DND-41 (cell line): Measurements from ENCODE around the gene PPP1R14D.

Source experiments
- ATAC-seq: fragments of 200-7000 bp; cut with Tn5 transposase; 3 replicates; pipeline ENCODE4 v1.9.1; 2021; ENCODE audit warnings: low read depth; ENCODE audit not compliant: insufficient read depth
- DNase-seq: peaks from one replicate; pipeline ENCODE4 v3.0.0-alpha.2; 2020
- H2AFZ ChIP-seq: 2 replicates; pipeline ENCODE4 v1.6.0; 2012; ENCODE audit warnings: low read depth, low read length
- H3K27ac ChIP-seq: 2 replicates; pipeline ENCODE4 v1.5.1; 2012; ENCODE audit warnings: low read length, inconsistent platforms
- H3K27me3 ChIP-seq: fragments of 200-600 bp; sonication (generic); 2 replicates; pipeline ENCODE4 v1.6.0; 2012; ENCODE audit warnings: low read length, mild to moderate bottlenecking, inconsistent platforms; ENCODE audit not compliant: insufficient read depth, poor library complexity
- H3K36me3 ChIP-seq: 2 replicates; pipeline ENCODE4 v1.5.1; 2012; ENCODE audit warnings: low read length, inconsistent platforms; ENCODE audit not compliant: insufficient read depth
- H3K4me1 ChIP-seq: 2 replicates; pipeline ENCODE4 v1.5.1; 2012; ENCODE audit warnings: mild to moderate bottlenecking, low read length; ENCODE audit not compliant: insufficient read depth
- H3K4me2 ChIP-seq: 2 replicates; pipeline ENCODE4 v1.6.0; 2012; ENCODE audit warnings: mild to moderate bottlenecking, moderate library complexity, low read length, inconsistent platforms; ENCODE audit not compliant: insufficient read depth
- H3K4me3 ChIP-seq, 2 experiments: fragments of 200-600 bp in 1 of 2; shearing (Covaris generic) in 1 of 2; 2 replicates each; pipeline ENCODE4 v1.5.1; 2012 to 2016; ENCODE audit warnings: inconsistent platforms in 2 of 2, low read length in 2 of 2, mild to moderate bottlenecking in 2 of 2, low read depth in 1 of 2, moderate library complexity in 1 of 2
- H3K79me2 ChIP-seq: 2 replicates; pipeline ENCODE4 v1.6.0; 2012; ENCODE audit warnings: low read length, inconsistent platforms; ENCODE audit not compliant: insufficient read depth
- H3K9ac ChIP-seq: 2 replicates; pipeline ENCODE4 v1.6.0; 2012; ENCODE audit warnings: low read depth, mild to moderate bottlenecking, inconsistent platforms, low read length, moderate library complexity
- H3K9me3 ChIP-seq: 2 replicates; pipeline ENCODE4 v1.5.1; 2012; ENCODE audit warnings: low read length, moderate library complexity, mild to moderate bottlenecking, inconsistent platforms; ENCODE audit not compliant: insufficient read depth, severe bottlenecking
- H4K20me1 ChIP-seq: 2 replicates; pipeline ENCODE4 v1.6.0; 2012; ENCODE audit warnings: low read length; ENCODE audit not compliant: insufficient read depth
- EZH2 ChIP-seq: IDR thresholded peaks from 3 replicates; pipeline ENCODE4 v1.6.1; 2012; ENCODE audit warnings: borderline replicate concordance, low read depth, mild to moderate bottlenecking, moderate library complexity, low read length, inconsistent platforms; ENCODE audit not compliant: severe bottlenecking
- TF ChIP-seq, protein P1 (sequence below): IDR thresholded peaks from 2 replicates; pipeline ENCODE4 v1.5.1; 2012; ENCODE audit warnings: borderline replicate concordance, low read length, moderate library complexity, mild to moderate bottlenecking; ENCODE audit not compliant: poor library complexity, severe bottlenecking; ENCODE audit errors: extremely low read depth

PPP1R14D gene, protein sequence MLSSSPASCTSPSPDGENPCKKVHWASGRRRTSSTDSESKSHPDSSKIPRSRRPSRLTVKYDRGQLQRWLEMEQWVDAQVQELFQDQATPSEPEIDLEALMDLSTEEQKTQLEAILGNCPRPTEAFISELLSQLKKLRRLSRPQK

DNA sequence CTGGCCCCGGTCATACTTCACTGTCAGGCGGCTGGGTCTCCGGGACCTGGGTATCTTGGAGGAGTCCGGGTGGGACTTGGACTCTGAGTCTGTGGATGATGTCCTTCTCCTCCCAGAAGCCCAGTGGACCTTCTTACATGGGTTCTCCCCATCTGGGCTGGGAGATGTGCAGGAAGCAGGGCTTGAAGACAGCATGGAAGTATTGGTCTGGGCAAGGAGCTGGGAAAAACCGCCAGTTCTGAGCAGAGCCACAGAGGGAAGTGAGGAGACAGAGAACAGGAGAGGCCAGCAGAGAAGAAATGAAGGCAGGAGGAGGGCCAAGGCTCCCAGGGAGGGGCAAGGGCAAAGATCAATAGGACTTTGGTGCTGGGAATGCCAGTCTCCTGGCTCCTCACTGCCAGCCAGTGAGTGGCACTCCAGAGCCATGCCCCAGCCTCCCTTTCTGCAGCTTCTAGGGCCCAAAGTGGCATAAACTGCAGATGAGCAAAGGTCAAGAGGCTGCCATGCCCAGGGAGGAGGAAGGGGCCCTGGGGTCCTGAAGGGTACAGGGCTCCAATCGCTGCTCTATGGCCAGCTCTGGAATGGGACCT lies at the start of gene PPP1R14D:
Gene PPP1R14D, minus strand, starts transcription at position 262 of the 590 bp plus-strand sequence. Its CDS starts 67 bp downstream, at position 195.
- Histone ChIP-seq H3K4me2 (no peak within 1 kb of the TSS), H3K4me3 (no peak within 1 kb of the TSS), H4K20me1 (no peaks in the 10 kb centered on the region), H3K27ac (no peak within 1 kb of the TSS), H3K9ac (no peak within 1 kb of the TSS), H2AFZ (no peak within 1 kb of the TSS), H3K79me2 (no peaks in the 10 kb centered on the region), H3K9me3 (no peaks in the 10 kb centered on the region), H3K27me3 (no peaks in the 10 kb centered on the region), H3K4me1 (no peaks in the 10 kb centered on the region), H3K36me3 (no peaks in the 10 kb centered on the region)
- DNase-seq: no peak
- no peak for ATAC-seq
- TF ChIP-seq, protein P1, sequence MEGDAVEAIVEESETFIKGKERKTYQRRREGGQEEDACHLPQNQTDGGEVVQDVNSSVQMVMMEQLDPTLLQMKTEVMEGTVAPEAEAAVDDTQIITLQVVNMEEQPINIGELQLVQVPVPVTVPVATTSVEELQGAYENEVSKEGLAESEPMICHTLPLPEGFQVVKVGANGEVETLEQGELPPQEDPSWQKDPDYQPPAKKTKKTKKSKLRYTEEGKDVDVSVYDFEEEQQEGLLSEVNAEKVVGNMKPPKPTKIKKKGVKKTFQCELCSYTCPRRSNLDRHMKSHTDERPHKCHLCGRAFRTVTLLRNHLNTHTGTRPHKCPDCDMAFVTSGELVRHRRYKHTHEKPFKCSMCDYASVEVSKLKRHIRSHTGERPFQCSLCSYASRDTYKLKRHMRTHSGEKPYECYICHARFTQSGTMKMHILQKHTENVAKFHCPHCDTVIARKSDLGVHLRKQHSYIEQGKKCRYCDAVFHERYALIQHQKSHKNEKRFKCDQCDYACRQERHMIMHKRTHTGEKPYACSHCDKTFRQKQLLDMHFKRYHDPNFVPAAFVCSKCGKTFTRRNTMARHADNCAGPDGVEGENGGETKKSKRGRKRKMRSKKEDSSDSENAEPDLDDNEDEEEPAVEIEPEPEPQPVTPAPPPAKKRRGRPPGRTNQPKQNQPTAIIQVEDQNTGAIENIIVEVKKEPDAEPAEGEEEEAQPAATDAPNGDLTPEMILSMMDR: no peak

DNA sequence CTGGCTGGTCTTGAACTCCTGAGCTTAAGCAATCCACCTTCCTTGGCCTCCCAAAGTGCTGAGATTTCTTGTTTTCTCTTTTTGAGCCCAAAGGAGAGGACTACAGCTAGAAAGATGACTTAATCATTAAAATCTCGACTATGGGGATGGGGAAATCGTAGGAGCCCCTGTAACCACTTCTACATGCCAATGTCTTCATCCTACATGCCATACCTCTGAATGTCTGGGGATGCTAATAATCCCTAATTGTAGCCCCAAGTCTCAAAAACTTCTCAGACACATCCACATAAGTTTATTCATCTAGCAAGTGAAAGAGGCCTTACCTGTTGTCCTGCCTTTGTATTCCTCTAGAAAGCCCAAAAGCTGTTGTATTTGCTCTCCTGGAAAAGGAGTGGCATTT lies 49.2 kb upstream of the PPP1R14D start:
- Histone ChIP-seq H3K27ac (no peak overlapping the region), H3K4me2 (no peak overlapping the region), H3K9me3 (no peaks in the 10 kb centered on the region), H3K4me3 (no peak overlapping the region), H3K36me3 (no peaks in the 10 kb centered on the region), H3K9ac (no peak overlapping the region), H3K27me3 (peaks cover 22% of the 10 kb centered on the region), H3K79me2 (no peaks in the 10 kb centered on the region), H3K4me1 (peaks cover 15% of the 10 kb centered on the region), H4K20me1 (no peaks in the 10 kb centered on the region), H2AFZ (no peak overlapping the region)
- DNase-seq (no peak), ATAC-seq (no peak)
- TF ChIP-seq, protein P1: no peak
- no peak for TF ChIP-seq EZH2

DNA sequence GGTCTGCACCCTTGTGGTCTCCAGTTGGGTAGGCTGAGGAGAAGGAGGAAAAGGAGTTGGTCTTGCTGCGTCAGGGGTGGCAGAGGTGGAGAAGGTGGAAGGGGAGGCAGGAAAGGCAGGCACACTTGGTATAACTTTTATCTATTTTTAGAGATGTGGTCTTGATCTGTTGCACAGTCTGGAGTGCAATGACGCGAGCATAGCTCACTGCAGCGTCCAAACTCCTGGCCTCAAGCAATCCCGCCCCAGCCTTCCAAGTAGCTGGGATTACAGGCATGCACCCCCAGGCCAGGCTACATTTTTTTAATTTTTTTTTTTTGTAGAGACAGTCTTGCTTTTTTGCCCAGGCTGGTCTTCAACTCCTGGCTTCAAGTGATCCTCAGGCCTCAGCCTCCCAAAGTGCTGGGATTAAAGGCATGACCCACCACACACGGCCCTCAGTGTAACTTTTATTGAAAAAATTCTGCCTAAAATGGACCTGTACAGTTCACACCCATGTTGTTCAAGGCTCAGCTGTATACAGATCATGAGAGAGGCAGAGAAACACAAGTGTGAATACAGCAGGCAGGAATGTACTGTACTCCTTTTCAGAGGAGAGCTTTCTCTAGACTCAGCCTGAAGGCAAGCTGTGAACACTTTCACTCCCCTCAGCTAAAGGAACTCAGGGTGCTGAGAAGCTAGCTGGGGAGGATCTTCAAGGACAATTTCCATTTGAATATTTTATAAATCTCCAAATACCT lies 47.7 kb upstream of the PPP1R14D start:
- Histone ChIP-seq H3K27me3 (peaks cover 24% of the 10 kb centered on the region), H4K20me1 (no peaks in the 10 kb centered on the region), H3K9ac (no peak overlapping the region), H3K36me3 (no peaks in the 10 kb centered on the region), H3K4me1 (peaks cover 15% of the 10 kb centered on the region), H3K79me2 (no peaks in the 10 kb centered on the region), H3K4me2 (no peak overlapping the region), H3K9me3 (no peaks in the 10 kb centered on the region), H2AFZ (no peak overlapping the region), H3K4me3 (no peak overlapping the region), H3K27ac (no peak overlapping the region)
- ATAC-seq (no peak), DNase-seq (no peak)
- no peak for TF ChIP-seq EZH2
- TF ChIP-seq, protein P1: no peak
